PC-9 (cell line): ENCODE results near the gene ARL8A. TPM values are rescaled to one million over a fixed set of nuclear protein-coding genes. Genes with fewer than 3 reads are reported as not detected.

Source experiments
- BruUV-seq: library from RNA; stranded (reverse); fragments of 400-500 nt; replicated peaks from 2 replicates; lab custom pipeline; 2021; lab: Mats Ljungman, UMichigan
- CTCF ChIA-PET: fragments of 300-600 bp; sonication (Branson Sonifier 250); formaldehyde crosslinking; loops from one replicate; lab custom pipeline; 2022; ENCODE audit warnings: antibody characterized with exemption; lab: Charles Lee
- POLR2A ChIA-PET: fragments of 300-600 bp; sonication (Branson Sonifier 250); formaldehyde crosslinking; loops from one replicate; lab custom pipeline; 2022; ENCODE audit warnings: antibody characterized with exemption; ENCODE audit not compliant: unreplicated experiment; lab: Charles Lee
- DNase-seq, 2 experiments: peaks; one replicate each; pipeline versions ENCODE4 v3.0.0 to v3.0.0-alpha.2; 2015 to 2022; ENCODE audit warnings: mixed read lengths in 1 of 2
- H2AFZ ChIP-seq: fragments of 200-600 bp; sonication (generic); 2 replicates; pipeline ENCODE4 v1.8.1; 2017; ENCODE audit warnings: antibody characterized with exemption
- H3F3A ChIP-seq: fragments of 200-600 bp; sonication (generic); 2 replicates; pipeline ENCODE4 v1.8.1; 2017; ENCODE audit warnings: antibody characterized with exemption, mild to moderate bottlenecking, low read depth; ENCODE audit not compliant: insufficient read depth
- H3K27ac ChIP-seq: fragments of 200-600 bp; sonication (generic); 2 replicates; pipeline ENCODE4 v1.6.1; 2016; ENCODE audit warnings: mixed run types
- H3K27me3 ChIP-seq: fragments of 200-600 bp; sonication (generic); 2 replicates; pipeline ENCODE4 v1.6.1; 2016; ENCODE audit warnings: low read depth, mixed run types; ENCODE audit not compliant: insufficient read depth
- H3K36me3 ChIP-seq: fragments of 200-600 bp; sonication (generic); 2 replicates; pipeline ENCODE4 v1.6.1; 2016; ENCODE audit warnings: low read depth, mixed run types
- H3K4me1 ChIP-seq: fragments of 200-600 bp; sonication (generic); replicated peaks from 2 replicates; pipeline ENCODE4 v1.6.1; 2016; ENCODE audit warnings: mixed run types; ENCODE audit not compliant: insufficient read depth
- H3K4me2 ChIP-seq: fragments of 200-600 bp; sonication (generic); 2 replicates; pipeline ENCODE4 v1.6.1; 2017; ENCODE audit warnings: mixed run types
- H3K4me3 ChIP-seq: fragments of 200-600 bp; sonication (generic); 2 replicates; pipeline ENCODE4 v1.6.1; 2016; ENCODE audit warnings: mixed run types
- H3K79me2 ChIP-seq: fragments of 200-600 bp; sonication (generic); 2 replicates; pipeline ENCODE4 v1.6.1; 2017; ENCODE audit warnings: low read depth, mixed run types
- H3K9me2 ChIP-seq: fragments of 200-600 bp; sonication (generic); 2 replicates; pipeline ENCODE4 v1.8.1; 2017; ENCODE audit warnings: mild to moderate bottlenecking; ENCODE audit not compliant: insufficient read depth
- H3K9me3 ChIP-seq: fragments of 200-600 bp; sonication (generic); 2 replicates; pipeline ENCODE4 v1.8.1; 2016; ENCODE audit warnings: low read depth; ENCODE audit not compliant: insufficient read depth
- H4K20me1 ChIP-seq: fragments of 200-600 bp; sonication (generic); 2 replicates; pipeline ENCODE4 v1.8.1; 2017; ENCODE audit not compliant: insufficient read depth
- CTCF ChIP-seq: fragments of 200-600 bp; sonication (generic); conservative IDR thresholded peaks from 2 replicates; pipeline ENCODE4 v1.6.1; 2017; ENCODE audit warnings: mixed run types, antibody characterized with exemption, mild to moderate bottlenecking, moderate library complexity
- EZH2 ChIP-seq: fragments of 200-600 bp; sonication (generic); IDR thresholded peaks from 2 replicates; pipeline ENCODE4 v1.8.0; 2017; ENCODE audit warnings: antibody characterized with exemption, low read depth
- intact Hi-C: fragments of 100-400 bp; cut with micrococcal nuclease; formaldehyde crosslinking; loops from one replicate; pipeline ENCODE4 v1.10.0; 2022; ENCODE audit not compliant: unreplicated experiment
- total RNA-seq: library from RNA; stranded (reverse); gene quantifications from 2 replicates; pipeline ENCODE4 v1.2.3, GENCODE V29; 2021

Gene ARL8A
- total RNA-seq, 1 experiment from 2014 or later, result 42.6 TPM

DNA sequence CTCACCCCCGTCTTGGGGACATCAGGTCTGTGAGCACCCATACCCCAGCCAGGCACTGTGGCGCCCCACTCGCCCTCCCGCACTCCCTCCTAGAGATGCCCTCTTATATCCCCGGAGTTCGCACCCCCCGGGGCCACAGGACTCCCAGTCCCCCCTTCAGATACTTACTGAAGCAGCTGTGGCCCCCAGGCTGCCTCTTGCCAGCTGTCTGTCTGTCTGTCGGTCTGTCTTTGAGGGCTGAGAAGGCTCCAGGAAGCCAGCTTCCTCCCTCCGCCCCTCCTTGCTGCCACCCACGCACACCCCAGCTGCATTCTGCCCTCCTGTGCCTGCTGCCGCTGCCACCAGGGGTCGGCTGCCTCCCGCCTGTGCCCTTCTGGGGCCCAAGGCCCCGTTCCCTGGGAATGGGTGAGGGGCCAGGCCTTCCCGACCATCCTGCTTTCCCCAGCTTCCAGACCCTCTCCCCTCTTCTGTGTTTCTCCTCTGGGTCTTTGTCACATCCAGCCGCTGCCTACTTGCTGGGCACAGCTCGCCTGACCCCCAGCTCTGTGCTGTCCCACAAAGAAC lies 15.9 kb upstream of the ARL8A start, which contains the start of gene PTPN7:
PTPN7 (minus strand) TSS at position 226 of the 564 bp plus-strand sequence. CDS start 1,200 bp downstream, outside the sequence.
- Histone ChIP-seq H3K4me3 (no peak within 1 kb of the TSS), H3K9me2 (no peaks in the 10 kb centered on the region), H4K20me1 (no peaks in the 10 kb centered on the region), H3K4me1 (peaks cover 2% of the 10 kb centered on the region), H3K9me3 (no peaks in the 10 kb centered on the region), H3K79me2 (no peaks in the 10 kb centered on the region), H3K27me3 (no peaks in the 10 kb centered on the region), H2AFZ (no peak within 1 kb of the TSS), H3F3A (peaks cover 5% of the 10 kb centered on the region), H3K4me2 (no peak within 1 kb of the TSS), H3K36me3 (no peaks in the 10 kb centered on the region), H3K27ac (no peak within 1 kb of the TSS)
- BruUV-seq, result no TSS peak
- ChIA-PET CTCF (no interaction called here), POLR2A (no interaction called here)
- DNase-seq, result no peak
- TF ChIP-seq CTCF (no peak), EZH2 (no peak)
- intact Hi-C loops, result no loop called here

GRCh38 chr1:202159534-202160371 lies 15.2 kb upstream of the ARL8A start:
- H2AFZ ChIP-seq, result no peak overlapping the region
- H3K9me3 ChIP-seq, result no peaks in the 10 kb centered on the region
- no peak overlapping the region for H3K4me3 ChIP-seq
- H4K20me1 ChIP-seq, result no peaks in the 10 kb centered on the region
- H3K27me3 ChIP-seq, result no peaks in the 10 kb centered on the region
- DNase-seq, result no peak
- H3K4me1 ChIP-seq, result peaks cover 9% of the 10 kb centered on the region
- H3K9me2 ChIP-seq, result no peaks in the 10 kb centered on the region
- H3K27ac ChIP-seq, result no peak overlapping the region
- POLR2A ChIA-PET, result no interaction called here
- CTCF ChIA-PET, result no interaction called here
- TF ChIP-seq CTCF (no peak), EZH2 (no peak)
- H3K36me3 ChIP-seq, result no peaks in the 10 kb centered on the region
- BruUV-seq, result no TSS peak
- intact Hi-C loops, result no loop called here
- H3K4me2 ChIP-seq, result no peak overlapping the region
- no peaks in the 10 kb centered on the region for H3K79me2 ChIP-seq
- peaks cover 10% of the 10 kb centered on the region for H3F3A ChIP-seq

DNA sequence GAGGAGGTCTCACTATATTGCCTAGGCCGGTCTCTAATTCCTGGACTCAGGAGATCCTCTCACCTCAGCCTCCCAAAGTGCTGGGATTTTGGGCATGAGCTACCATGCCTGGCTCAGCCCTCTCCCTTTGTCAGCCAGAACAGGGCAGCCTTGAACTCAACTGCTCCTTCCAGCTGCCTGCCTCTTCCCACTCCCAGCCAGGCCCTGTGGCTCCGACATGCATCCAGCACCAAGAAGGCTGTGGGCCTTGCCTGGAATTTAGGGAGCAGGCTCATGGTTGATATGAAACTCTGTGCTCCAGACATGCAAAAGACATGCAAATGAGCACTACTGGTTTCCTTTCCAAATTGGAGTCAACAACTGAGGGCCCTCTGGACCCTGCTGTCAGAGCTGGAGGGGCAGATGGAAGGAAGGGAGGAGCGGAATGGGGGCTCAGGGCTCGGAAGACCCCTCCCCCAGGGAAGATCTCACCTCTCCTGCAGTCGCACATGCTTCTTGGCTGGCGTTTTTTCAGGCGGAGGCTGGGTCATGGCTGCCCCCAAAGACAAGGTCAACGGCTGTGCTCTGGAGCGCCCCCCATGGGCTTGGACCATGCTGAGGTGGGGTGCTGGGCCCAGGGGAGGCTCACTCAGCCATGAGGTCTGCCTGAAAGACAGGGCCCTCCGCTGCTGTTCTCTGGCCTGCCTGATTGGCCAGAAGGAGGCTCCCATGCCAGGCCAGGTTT lies 14.4 kb upstream of the ARL8A start:
- no peak overlapping the region for H3K4me3 ChIP-seq
- H3K9me3 ChIP-seq, result no peaks in the 10 kb centered on the region
- no peaks in the 10 kb centered on the region for H3K36me3 ChIP-seq
- intact Hi-C loops, result no loop called here
- POLR2A ChIA-PET, result no interaction called here
- no peaks in the 10 kb centered on the region for H3K9me2 ChIP-seq
- DNase-seq, result no peak
- H3F3A ChIP-seq, result peaks cover 10% of the 10 kb centered on the region
- H3K79me2 ChIP-seq, result no peaks in the 10 kb centered on the region
- no peak overlapping the region for H3K27ac ChIP-seq
- no peak overlapping the region for H3K4me2 ChIP-seq
- CTCF ChIA-PET, result interaction anchor here (0.5 to 0.6 kb wide), 2 partner anchors 415 to 549 kb away, joined by 3 to 7 read pairs; no protein-coding TSS in a partner anchor
- no peak overlapping the region for H2AFZ ChIP-seq
- TF ChIP-seq EZH2 (no peak), CTCF (no peak)
- no peaks in the 10 kb centered on the region for H3K27me3 ChIP-seq
- H3K4me1 ChIP-seq, result peaks cover 12% of the 10 kb centered on the region
- no TSS peak for BruUV-seq
- H4K20me1 ChIP-seq, result no peaks in the 10 kb centered on the region
